Activated CD8-positive, alpha-beta memory T cell treated with anti-CD3 and anti-CD28 coated beads, Interleukin-2, amount 50 U/mL, for 48 hours (primary cell): ENCODE measurements around the gene PPM1L.

ENCODE experiments used
- DNase-seq: peaks from one replicate; pipeline ENCODE4 v3.0.0-alpha.2; 2020

Gene PPM1L

DNA sequence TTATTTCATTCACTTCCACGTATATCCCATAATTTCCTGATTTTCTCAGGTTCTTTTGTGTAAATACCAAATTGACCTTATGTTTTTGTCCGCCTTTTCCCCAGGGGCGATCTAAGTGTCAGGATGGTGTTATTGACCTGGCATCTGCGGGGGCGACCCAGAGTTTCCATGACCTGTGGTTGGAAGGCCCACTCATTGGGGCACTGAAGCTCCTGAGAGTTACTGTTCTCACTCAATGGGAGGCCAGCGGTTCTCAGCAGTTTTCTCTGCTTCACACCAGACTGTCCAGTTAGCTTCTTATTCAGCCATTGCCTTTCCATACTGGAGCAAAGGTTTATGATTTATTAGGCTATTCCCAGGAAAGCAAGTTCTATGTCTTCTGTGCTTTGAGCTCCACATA lies 295.8 kb downstream of the PPM1L start:
- no peak for DNase-seq

DNA sequence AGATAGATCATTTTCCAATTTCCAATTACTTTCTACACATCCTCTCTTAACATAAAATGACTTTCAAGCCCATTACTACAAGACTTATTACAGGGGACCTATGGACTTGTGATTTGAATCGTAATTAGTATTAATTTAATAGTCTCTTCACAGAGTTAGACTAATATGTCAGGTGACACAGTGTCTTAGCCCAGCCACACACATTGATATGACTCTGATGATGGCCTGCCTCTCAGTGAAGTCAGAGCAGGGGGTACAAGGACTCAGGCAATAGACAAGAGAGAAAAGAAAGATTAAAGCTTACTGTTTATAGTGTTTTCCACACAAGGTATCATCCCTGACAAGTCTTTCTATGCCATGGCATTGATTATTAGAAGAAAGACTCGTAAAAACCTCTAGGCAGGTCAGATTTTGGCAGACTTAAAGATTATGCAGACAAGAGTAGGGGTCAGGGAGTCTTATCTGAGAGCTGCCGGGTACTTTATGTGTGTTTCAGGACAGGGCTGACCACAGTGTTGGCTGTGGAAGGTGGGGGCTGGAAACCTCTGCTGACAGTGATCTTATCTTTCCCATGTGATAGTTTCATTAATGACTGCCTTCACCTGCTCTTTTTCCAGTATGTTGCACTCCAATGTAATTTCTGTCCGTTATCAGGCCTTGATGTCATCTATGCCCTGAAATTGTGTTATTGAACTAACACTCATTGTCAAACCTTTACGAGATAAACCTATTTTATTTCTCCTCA lies 299.0 kb downstream of the PPM1L start:
- DNase-seq = no peak

- no peak for DNase-seq
These were observed 308.4 kb downstream of the PPM1L start for GRCh38 chr3:161064413-161064812.

DNA sequence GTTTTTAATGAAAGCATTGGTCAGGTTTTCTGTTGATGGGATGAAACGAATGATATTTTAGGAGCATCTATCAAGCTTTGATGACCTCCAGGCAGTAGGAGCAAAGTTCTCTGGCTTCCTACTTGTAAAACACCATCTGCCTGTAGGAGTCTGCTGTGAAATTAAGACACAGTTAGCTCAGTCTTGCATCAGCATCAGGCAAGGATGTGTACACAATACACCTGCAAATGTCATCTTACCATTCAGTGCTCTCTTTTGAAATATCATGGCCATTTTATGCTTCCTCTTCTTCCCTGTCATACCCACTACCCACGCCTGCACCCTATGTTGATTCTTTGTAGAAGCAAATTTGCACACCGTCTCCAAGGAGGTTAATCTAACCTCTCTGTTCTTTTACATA lies 310.9 kb downstream of the PPM1L start:
- DNase-seq = no peak

DNA sequence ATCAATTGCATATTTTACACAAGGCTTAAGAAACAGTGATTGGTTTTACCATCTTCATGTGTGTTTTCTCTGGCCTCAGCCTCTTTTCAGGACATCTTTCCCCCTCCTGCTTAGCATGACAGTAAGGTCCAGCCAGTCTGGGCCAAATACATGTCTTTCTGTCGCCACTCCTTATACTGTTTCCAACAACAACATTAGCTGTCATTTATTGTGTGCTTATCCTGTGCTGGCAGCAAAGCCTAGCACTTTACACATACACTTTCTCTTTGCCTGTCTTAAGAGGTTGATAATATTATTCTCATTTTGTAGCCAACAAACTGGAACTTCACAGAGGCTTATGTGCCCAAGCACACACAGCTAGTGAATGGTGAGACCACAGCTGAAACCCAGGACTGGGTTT lies 311.3 kb downstream of the PPM1L start:
- no peak for DNase-seq

GRCh38 chr3:161069511-161070251 lies 313.6 kb downstream of the PPM1L start:
- DNase-seq = no peak

- no peak for DNase-seq
These were observed 314.4 kb downstream of the PPM1L start for GRCh38 chr3:161070252-161070930.

GRCh38 chr3:161070980-161071663 lies 315.1 kb downstream of the PPM1L start:
- no peak for DNase-seq

- DNase-seq = no peak
These were observed 316.2 kb downstream of the PPM1L start for GRCh38 chr3:161072211-161072621.

GRCh38 chr3:161072751-161073150 lies 316.7 kb downstream of the PPM1L start:
- no peak for DNase-seq

- no peak for DNase-seq
These were observed 317.1 kb downstream of the PPM1L start for GRCh38 chr3:161073181-161073580.

GRCh38 chr3:161081633-161082032 lies 325.6 kb downstream of the PPM1L start:
- no peak for DNase-seq

- no peak for DNase-seq
These were observed 326.0 kb downstream of the PPM1L start for GRCh38 chr3:161082063-161082462.

- DNase-seq = no peak
These were observed 327.1 kb downstream of the PPM1L start for GRCh38 chr3:161083131-161083530.

- no peak for DNase-seq
These were observed 328.2 kb downstream of the PPM1L start for GRCh38 chr3:161084277-161084676.

- no peak for DNase-seq
These were observed 337.9 kb downstream of the PPM1L start for GRCh38 chr3:161093895-161094294.

- DNase-seq = no peak
These were observed 340.8 kb downstream of the PPM1L start for GRCh38 chr3:161096771-161097367.

DNA sequence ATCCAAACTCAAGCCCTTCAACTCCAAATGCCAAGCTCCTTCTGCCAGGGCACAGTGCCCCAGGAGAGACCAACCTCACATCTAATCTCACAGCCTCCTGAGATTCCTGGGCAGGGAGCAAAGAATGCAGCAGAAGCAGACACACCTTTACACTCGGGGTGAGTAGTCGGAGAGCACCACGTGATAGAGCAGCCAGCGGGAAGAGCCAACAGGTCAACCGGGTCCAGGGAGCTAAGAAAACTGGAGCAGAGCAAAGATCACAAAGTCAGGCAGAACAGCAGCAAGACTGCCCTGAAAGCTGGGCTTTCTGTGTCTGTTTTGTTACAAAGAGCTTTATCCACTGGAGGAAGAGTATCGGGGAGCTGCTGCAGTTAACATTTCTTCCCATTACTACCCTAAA lies 345.0 kb downstream of the PPM1L start:
- no peak for DNase-seq

GRCh38 chr3:161101609-161102008 lies 345.6 kb downstream of the PPM1L start:
- no peak for DNase-seq

DNA sequence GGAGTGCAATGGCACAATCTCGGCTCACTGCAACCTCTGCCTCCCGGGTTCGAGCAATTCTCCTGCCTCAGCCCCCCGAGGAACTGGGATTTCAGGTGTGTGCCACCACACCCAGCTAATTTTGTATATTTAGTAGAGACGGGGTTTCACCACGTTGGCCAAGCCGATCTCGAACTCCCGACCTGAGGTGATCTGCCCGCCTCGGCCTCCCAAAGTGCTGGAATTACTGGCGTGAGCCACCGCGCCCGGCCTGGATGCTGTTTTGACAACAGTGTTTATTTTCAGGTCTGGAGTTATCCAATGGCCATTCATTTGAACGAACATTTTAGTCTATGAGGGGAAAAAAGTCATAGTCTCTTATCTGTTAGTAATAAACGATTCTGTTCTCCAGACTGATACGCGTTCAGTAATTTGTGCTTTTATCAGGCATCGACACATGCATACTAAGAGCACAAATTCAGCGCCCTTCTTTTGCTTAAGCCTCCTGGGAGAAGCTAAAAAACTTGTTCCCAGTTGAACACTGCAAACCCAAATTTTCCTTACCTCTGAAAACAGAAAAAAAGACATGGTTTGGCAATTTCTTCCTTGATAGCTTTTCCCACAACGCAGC lies 347.9 kb downstream of the PPM1L start:
- no peak for DNase-seq

- DNase-seq = peak; percentile 66
These were observed 348.8 kb downstream of the PPM1L start, which contains the start of gene B3GALNT1 for GRCh38 chr3:161104561-161105551. Gene B3GALNT1 (minus strand): TSS chr3:161105349. CDS start chr3:161086754, 18,595 bp downstream.
